ENCODE data around the gene GOLGA8N. TPM values are rescaled to one million over a fixed set of nuclear protein-coding genes. Genes with fewer than 3 reads are reported as not detected.
A peak's percentile ranks its signal among the peaks of the same experiment; 100 is the strongest.

The GOLGA8N gene
- polyA plus RNA-seq, 4 donors, result 14.9 to 23.3 (median 17.5) TPM

- no peak for DNase-seq (ENCODE audit: low read depth in 4 of 4, low spot score in 3 of 4)
Measured at GRCh38 chr15:32649342-32649741, 56.1 kb downstream of the GOLGA8N start.

GRCh38 chr15:32651229-32651837 is 58.1 kb downstream of the GOLGA8N start:
- DNase-seq (ENCODE audit: low read depth in 4 of 4, low spot score in 3 of 4), result peak in 3 of 4 donors; percentile 18 to 28 (median 27)

GRCh38 chr15:32652178-32652577 is 58.9 kb downstream of the GOLGA8N start:
- DNase-seq (ENCODE audit: low read depth in 4 of 4, low spot score in 3 of 4), result no peak

- no peak for DNase-seq (ENCODE audit: low read depth in 4 of 4, low spot score in 3 of 4)
Measured at GRCh38 chr15:32656091-32656490, 62.8 kb downstream of the GOLGA8N start.

GRCh38 chr15:32656496-32656895 is 63.2 kb downstream of the GOLGA8N start:
- no peak for DNase-seq (ENCODE audit: low read depth in 4 of 4, low spot score in 3 of 4)

Other genes with a start within 250 kb of the GOLGA8N start
- gene GOLGA8K, start 190.2 kb upstream of the GOLGA8N start, polyA plus RNA-seq (ENCODE audit: insufficient read length in 4 of 4), result 1 to 10 TPM in 3 of 4 donors, under 1 TPM in 1; 0.85 to 2.3 (median 1.4) TPM
- gene GOLGA8O, start 137.8 kb upstream of the GOLGA8N start, polyA plus RNA-seq (ENCODE audit: insufficient read length in 4 of 4), result under 1 TPM in 2 of 4 donors, not detected in 2; 0.17 to 0.42 TPM
- 10 to 100 TPM; 26.4 to 33.3 (median 33.0) TPM for gene ARHGAP11A, start 22.0 kb downstream of the GOLGA8N start, polyA plus RNA-seq (ENCODE audit: insufficient read length in 4 of 4)
- gene SCG5, start 48.3 kb downstream of the GOLGA8N start, polyA plus RNA-seq (ENCODE audit: insufficient read length in 4 of 4), result 10 to 100 TPM; 16.3 to 23.5 (median 21.2) TPM
- gene GREM1, start 124.5 kb downstream of the GOLGA8N start, polyA plus RNA-seq (ENCODE audit: insufficient read length in 4 of 4), result under 1 TPM; 0.17 to 0.58 (median 0.26) TPM

Data from right renal pelvis (tissue), 4 donors.